Osteoblast (primary cell): Measurements from ENCODE around the gene HTRA3. TPM values are rescaled to one million over a fixed set of nuclear protein-coding genes. Genes with fewer than 3 reads are reported as not detected.

Source experiments
- DNase-seq: peaks from one replicate; pipeline ENCODE4 v3.0.0; 2011; ENCODE audit warnings: low spot score, mixed read lengths; ENCODE audit not compliant: insufficient read length; ENCODE audit errors: missing footprints
- H2AFZ ChIP-seq: 2 replicates; pipeline ENCODE4 v1.6.0; 2011; ENCODE audit warnings: mild to moderate bottlenecking, low read length
- H3K27ac ChIP-seq: 2 replicates; pipeline ENCODE4 v1.5.1; 2011; ENCODE audit warnings: mild to moderate bottlenecking, low read depth, low read length, moderate library complexity
- H3K27me3 ChIP-seq: 2 replicates; pipeline ENCODE4 v1.6.0; 2012; ENCODE audit warnings: mild to moderate bottlenecking, control low read depth, inconsistent platforms, low read length, moderate library complexity; ENCODE audit not compliant: insufficient read depth
- H3K36me3 ChIP-seq: 2 replicates; pipeline ENCODE4 v1.5.1; 2011; ENCODE audit warnings: mild to moderate bottlenecking, low read length, control low read depth, moderate library complexity; ENCODE audit not compliant: insufficient read depth
- H3K4me1 ChIP-seq: 2 replicates; pipeline ENCODE4 v1.5.1; 2011; ENCODE audit warnings: mild to moderate bottlenecking, low read length, control low read depth, moderate library complexity; ENCODE audit not compliant: insufficient read depth
- H3K4me2 ChIP-seq: 2 replicates; pipeline ENCODE4 v1.6.0; 2011; ENCODE audit warnings: mild to moderate bottlenecking, low read length; ENCODE audit not compliant: insufficient read depth
- H3K4me3 ChIP-seq: fragments of 200-600 bp; sonication (generic); 3 replicates; pipeline ENCODE4 v1.5.1; 2012; ENCODE audit warnings: mild to moderate bottlenecking, low read length, inconsistent platforms; ENCODE audit not compliant: insufficient read depth
- H3K79me2 ChIP-seq: 2 replicates; pipeline ENCODE4 v1.6.0; 2012; ENCODE audit warnings: mild to moderate bottlenecking, low read length, control low read depth, inconsistent platforms; ENCODE audit not compliant: insufficient read depth
- H3K9me3 ChIP-seq: 2 replicates; pipeline ENCODE4 v1.5.1; 2011; ENCODE audit warnings: low read depth, low read length, control low read depth
- H4K20me1 ChIP-seq: 2 replicates; pipeline ENCODE4 v1.6.0; 2012; ENCODE audit warnings: mild to moderate bottlenecking, low read length, control low read depth; ENCODE audit not compliant: insufficient read depth
- CTCF ChIP-seq: IDR thresholded peaks from 2 replicates; pipeline ENCODE4 v1.5.1; 2011; ENCODE audit warnings: mild to moderate bottlenecking, low read depth, low read length, moderate library complexity; ENCODE audit errors: extremely low read depth
- total RNA-seq: library from RNA; depleted of rRNA; stranded (reverse); fragments of >200 nt; gene quantifications from 2 replicates; pipeline ENCODE4 v1.2.3, GENCODE V29; 2012

HTRA3 gene
- total RNA-seq, 1 donor, result 4.0 TPM

GRCh38 chr4:8311101-8312068 is 41.8 kb downstream of the HTRA3 start:
- Histone ChIP-seq H3K79me2 (no peaks in the 10 kb centered on the region), H3K9me3 (no peaks in the 10 kb centered on the region), H3K4me2 (no peak overlapping the region), H3K4me3 (no peak overlapping the region), H4K20me1 (no peaks in the 10 kb centered on the region), H3K36me3 (no peaks in the 10 kb centered on the region), H3K27me3 (peaks cover 19% of the 10 kb centered on the region), H3K4me1 (peaks cover 11% of the 10 kb centered on the region), H3K27ac (no peak overlapping the region), H2AFZ (no peak overlapping the region)
- no peak for TF ChIP-seq CTCF
- DNase-seq, result peak; percentile 64

- DNase-seq, result no peak
- Histone ChIP-seq H3K27me3 (peaks cover 19% of the 10 kb centered on the region), H3K36me3 (no peaks in the 10 kb centered on the region)
Observed at GRCh38 chr4:8312069-8312445, 42.5 kb downstream of the HTRA3 start.

GRCh38 chr4:8312976-8313375 is 43.4 kb downstream of the HTRA3 start:
- Histone ChIP-seq H3K4me3 (no peak overlapping the region), H3K79me2 (no peaks in the 10 kb centered on the region), H3K36me3 (no peaks in the 10 kb centered on the region), H4K20me1 (no peaks in the 10 kb centered on the region), H2AFZ (no peak overlapping the region), H3K27ac (no peak overlapping the region), H3K9me3 (no peaks in the 10 kb centered on the region), H3K27me3 (peaks cover 19% of the 10 kb centered on the region), H3K4me1 (peaks cover 11% of the 10 kb centered on the region), H3K4me2 (no peak overlapping the region)
- no peak for DNase-seq
- TF ChIP-seq CTCF, result no peak

More at GRCh38 chr4:8312069-8312445, 42.5 kb downstream of the HTRA3 start:
- H4K20me1 ChIP-seq, result no peaks in the 10 kb centered on the region
- TF ChIP-seq CTCF, result no peak
- H3K9me3 ChIP-seq, result no peaks in the 10 kb centered on the region
- H3K4me1 ChIP-seq, result peaks cover 11% of the 10 kb centered on the region
- H3K4me2 ChIP-seq, result no peak overlapping the region
- H3K4me3 ChIP-seq, result no peak overlapping the region
- H3K79me2 ChIP-seq, result no peaks in the 10 kb centered on the region
- H2AFZ ChIP-seq, result no peak overlapping the region
- H3K27ac ChIP-seq, result no peak overlapping the region

- H3K9me3 ChIP-seq, result no peaks in the 10 kb centered on the region
- H3K4me1 ChIP-seq, result peaks cover 11% of the 10 kb centered on the region
- no peak overlapping the region for H3K27ac ChIP-seq
- no peaks in the 10 kb centered on the region for H3K79me2 ChIP-seq
- H2AFZ ChIP-seq, result no peak overlapping the region
- no peak overlapping the region for H3K4me3 ChIP-seq
- no peak for DNase-seq
- H4K20me1 ChIP-seq, result no peaks in the 10 kb centered on the region
- H3K36me3 ChIP-seq, result no peaks in the 10 kb centered on the region
- H3K27me3 ChIP-seq, result peaks cover 16% of the 10 kb centered on the region
- no peak for TF ChIP-seq CTCF
- no peak overlapping the region for H3K4me2 ChIP-seq
Observed at GRCh38 chr4:8314691-8315255, 45.2 kb downstream of the HTRA3 start.
